Testis (tissue), 2 donors: ENCODE results near the gene PCCA.
"Not testable (repeated sequence)": the region's sequence is repeated elsewhere in the genome, so short reads cannot be mapped to it uniquely, and the experiment has no call there.

Experiments
- CTCF ChIP-seq, 3 experiments: fragments of 450-650 bp in 2 of 3; fragments of 200-600 bp in 1 of 3; sonication (generic) in 1 of 3; IDR thresholded peaks; one replicate each; pipeline ENCODE4 v1.5.1; 2016 to 2019; ENCODE audit warnings: antibody characterized with exemption in 3 of 3, mild to moderate bottlenecking in 2 of 3, moderate library complexity in 1 of 3
- POLR2A ChIP-seq: fragments of 450-650 bp; IDR thresholded peaks from one replicate; pipeline ENCODE4 v1.6.1; 2017; ENCODE audit warnings: antibody characterized with exemption, mild to moderate bottlenecking, moderate library complexity

DNA sequence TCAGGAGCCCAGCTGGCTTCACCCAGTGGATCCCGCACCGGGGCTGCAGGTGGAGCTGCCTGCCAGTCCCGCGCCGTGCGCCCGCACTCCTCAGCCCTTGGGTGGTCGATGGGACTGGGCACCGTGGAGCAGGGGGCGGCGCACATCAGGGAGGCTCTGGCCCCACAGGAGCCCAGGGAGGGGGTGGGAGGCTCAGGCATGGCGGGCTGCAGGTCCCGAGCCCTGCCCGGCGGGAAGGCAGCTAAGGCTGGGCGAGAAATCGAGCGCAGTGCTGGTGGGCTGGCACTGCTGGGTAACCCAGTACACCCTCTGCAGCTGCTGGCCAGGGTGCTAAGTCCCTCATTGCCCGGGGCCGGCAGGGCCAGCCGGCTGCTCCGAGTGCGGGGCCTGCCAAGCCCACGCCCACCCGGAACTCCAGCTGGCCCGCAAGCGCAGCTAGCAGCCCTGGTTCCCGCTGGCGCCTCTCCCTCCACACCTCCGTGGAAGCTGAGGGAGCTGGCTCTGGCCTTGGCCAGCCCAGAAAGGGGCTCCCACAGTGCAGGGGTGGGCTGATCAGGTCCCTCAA is 135.2 kb downstream of the PCCA start:
- not testable (repeated sequence) for TF ChIP-seq CTCF (IDR thresholded peaks at IDR 0.05); POLR2A
